CD14-positive monocyte (primary cell): Measurements from ENCODE around the gene ACER1. TPM values are rescaled to one million over a fixed set of nuclear protein-coding genes. Genes with fewer than 3 reads are reported as not detected.
A peak's percentile ranks its signal among the peaks of the same experiment; 100 is the strongest.

Experiments used
- DNase-seq, 3 donors: peaks; one replicate each; pipeline ENCODE4 v3.0.0-alpha.2; 2011 to 2022
- H2AFZ ChIP-seq: 2 replicates; pipeline ENCODE4 v1.6.0; 2012; ENCODE audit warnings: mild to moderate bottlenecking, low read depth, low read length, inconsistent platforms; ENCODE audit not compliant: insufficient read depth, poor library complexity, severe bottlenecking
- H3K27ac ChIP-seq, 2 donors: 1 replicate in 1 of 2; 2 replicates in 1 of 2; pipeline ENCODE4 v1.5.1; 2012 to 2013; ENCODE audit warnings: low read length in 2 of 2, control low read depth in 1 of 2, inconsistent platforms in 1 of 2, low read depth in 1 of 2, mild to moderate bottlenecking in 1 of 2
- H3K27me3 ChIP-seq, 2 donors: one replicate each; pipeline versions ENCODE4 v1.6.0 to v1.6.1; 2011 to 2013; ENCODE audit warnings: low read length in 2 of 2; ENCODE audit not compliant: control insufficient read depth in 2 of 2, insufficient read depth in 2 of 2
- H3K36me3 ChIP-seq, 2 donors: replicated peaks in 1 of 2; 1 replicate in 1 of 2; 2 replicates in 1 of 2; pipeline versions ENCODE4 v1.5.1 to v1.6.1; 2012 to 2013; ENCODE audit warnings: low read length in 2 of 2, control low read depth in 1 of 2, inconsistent platforms in 1 of 2, mild to moderate bottlenecking in 1 of 2; ENCODE audit not compliant: insufficient read depth in 2 of 2, control insufficient read depth in 1 of 2
- H3K4me1 ChIP-seq, 2 donors: 1 replicate in 1 of 2; 2 replicates in 1 of 2; pipeline versions ENCODE4 v1.5.1 to v1.6.1; 2012 to 2013; ENCODE audit warnings: low read length in 2 of 2, control low read depth in 1 of 2, inconsistent platforms in 1 of 2, mild to moderate bottlenecking in 1 of 2, moderate library complexity in 1 of 2; ENCODE audit not compliant: insufficient read depth in 2 of 2, control insufficient read depth in 1 of 2
- H3K4me2 ChIP-seq: replicated peaks from 2 replicates; pipeline ENCODE3; 2012; ENCODE audit warnings: low read length, moderate library complexity, mild to moderate bottlenecking; ENCODE audit not compliant: poor library complexity, severe bottlenecking; ENCODE audit errors: extremely low read depth
- H3K4me3 ChIP-seq, 3 experiments: fragments of 200-600 bp in 1 of 3; sonication (generic) in 1 of 3; replicated peaks in 1 of 3; 1 replicate in 2 of 3; 2 replicates in 1 of 3; pipeline ENCODE4 v1.5.1; 2011 to 2013; ENCODE audit warnings: low read length in 3 of 3, mild to moderate bottlenecking in 3 of 3, control low read depth in 2 of 3, low read depth in 2 of 3, inconsistent platforms in 1 of 3, moderate library complexity in 1 of 3
- H3K79me2 ChIP-seq: 2 replicates; pipeline ENCODE4 v1.6.0; 2012; ENCODE audit warnings: mild to moderate bottlenecking, control low read depth, inconsistent platforms, low read length, moderate library complexity; ENCODE audit not compliant: insufficient read depth
- H3K9ac ChIP-seq: 2 replicates; pipeline ENCODE4 v1.6.0; 2017; ENCODE audit warnings: low read length, mild to moderate bottlenecking; ENCODE audit not compliant: insufficient read depth, poor library complexity, severe bottlenecking
- H3K9me3 ChIP-seq, 2 donors: replicated peaks in 1 of 2; 1 replicate in 1 of 2; 2 replicates in 1 of 2; pipeline versions ENCODE4 v1.5.1 to v1.6.1; 2012 to 2013; ENCODE audit warnings: low read length in 2 of 2, control low read depth in 1 of 2; ENCODE audit not compliant: control insufficient read depth in 1 of 2, insufficient read depth in 1 of 2
- H4K20me1 ChIP-seq: 2 replicates; pipeline ENCODE4 v1.6.0; 2012; ENCODE audit warnings: mild to moderate bottlenecking, low read length, control low read depth, moderate library complexity; ENCODE audit not compliant: insufficient read depth
- H3K27ac Mint-ChIP-seq, 7 donors: one replicate each; pipeline ENCODE4 v1.8.0; 2020; ENCODE audit warnings: mild to moderate bottlenecking in 7 of 7, mixed read lengths in 7 of 7, moderate library complexity in 6 of 7, inconsistent platforms in 2 of 7
- H3K27me3 Mint-ChIP-seq, 3 donors: one replicate each; pipeline ENCODE4 v1.8.0; 2021 to 2022; ENCODE audit warnings: low read depth in 3 of 3, mild to moderate bottlenecking in 3 of 3, mixed read lengths in 3 of 3, moderate library complexity in 3 of 3, inconsistent platforms in 1 of 3
- H3K36me3 Mint-ChIP-seq, 2 donors: one replicate each; pipeline ENCODE4 v1.8.0; 2020; ENCODE audit warnings: mixed read lengths in 2 of 2, inconsistent platforms in 1 of 2, mild to moderate bottlenecking in 1 of 2
- H3K4me1 Mint-ChIP-seq: one replicate; pipeline ENCODE4 v1.8.0; 2020; ENCODE audit warnings: mild to moderate bottlenecking, mixed read lengths
- H3K4me3 Mint-ChIP-seq, 2 donors: one replicate each; pipeline ENCODE4 v1.8.0; 2020; ENCODE audit warnings: mild to moderate bottlenecking in 2 of 2, mixed read lengths in 2 of 2, moderate library complexity in 1 of 2
- H3K9me3 Mint-ChIP-seq, 7 donors: one replicate each; pipeline ENCODE4 v1.8.0; 2020 to 2022; ENCODE audit warnings: mixed read lengths in 7 of 7, mild to moderate bottlenecking in 6 of 7, moderate library complexity in 6 of 7, inconsistent platforms in 2 of 7
- CTCF ChIP-seq: fragments of 200-600 bp; IDR thresholded peaks from one replicate; pipeline ENCODE4 v1.8.0; 2022; ENCODE audit warnings: antibody characterized with exemption, mild to moderate bottlenecking
- WGBS: methylation state at CpG from one replicate; pipeline ENCODE4 v1.1.5; 2013; ENCODE audit warnings: missing lambda C conversion rate; ENCODE audit not compliant: insufficient coverage; 5-methylcytosine and 5-hydroxymethylcytosine counted together
- intact Hi-C, 2 donors: fragments of 100-400 bp; cut with micrococcal nuclease; formaldehyde crosslinking; loops; one replicate each; pipeline versions ENCODE4 v1.15.0 to v1.15.1; 2023
- polyA plus RNA-seq, 3 donors: library from polyadenylated mRNA; depleted of rRNA in 1 of 3; unstranded in 2 of 3; stranded (reverse) in 1 of 3; fragments of 300-500 nt in 2 of 3; fragments of >200 nt in 1 of 3; fragmentation: Illumina TruSeq in 2 of 3; gene quantifications; 1 replicate in 2 of 3; 2 replicates in 1 of 3; pipeline ENCODE4 v1.2.3, GENCODE V29; 2012 to 2021

Gene ACER1
- polyA plus RNA-seq, 3 donors, result not detected

GRCh38 chr19:6374161-6374709, 40.8 kb upstream of the ACER1 start:
- peak overlapping the region; percentile 95 for H3K4me2 ChIP-seq
- Mint-ChIP-seq H3K27me3 (peaks cover 0 to 2% (median 1%) of the 10 kb centered on the region in 3 donors), H3K4me3 (no peak overlapping the region), H3K4me1 (peaks cover 12% of the 10 kb centered on the region), H3K9me3 (no peaks in the 10 kb centered on the region), H3K27ac (peak overlapping the region in 5 of 7 donors; percentile 13 to 98 (median 96)), H3K36me3 (peaks cover 17 to 31% of the 10 kb centered on the region in 2 donors)
- H3K9me3 ChIP-seq, result no peaks in the 10 kb centered on the region
- no peak overlapping the region for H3K4me3 ChIP-seq
- WGBS, result 92% methylated on average over 28 of the region's 29 CpGs
- peaks cover 5 to 20% of the 10 kb centered on the region in 2 donors for H3K36me3 ChIP-seq
- H3K9ac ChIP-seq, result no peak overlapping the region
- no peaks in the 10 kb centered on the region for H4K20me1 ChIP-seq
- no peak for DNase-seq
- no peak for TF ChIP-seq CTCF
- no peaks in the 10 kb centered on the region for H3K27me3 ChIP-seq
- no peak overlapping the region for H2AFZ ChIP-seq
- peak overlapping the region in 1 of 2 donors; percentile 20 for H3K27ac ChIP-seq
- no peaks in the 10 kb centered on the region for H3K79me2 ChIP-seq
- H3K4me1 ChIP-seq, result peaks cover 11 to 14% of the 10 kb centered on the region in 2 donors
- intact Hi-C loops, result loop anchor here (5.0 to 10.0 kb wide), 3 partner anchors 51 to 689 kb away; partner anchors contain the start of genes HSD11B1L (in 1 of the 2), KHSRP (in 1 of the 2) and MICOS13 (in 1 of the 2)

- 54% methylated on average over 4 of the region's 5 CpGs for WGBS
- peaks cover 11 to 14% of the 10 kb centered on the region in 2 donors for H3K4me1 ChIP-seq
- H3K4me3 ChIP-seq, result peak overlapping the region in 2 of 3 experiments; percentile 36 to 69
- Mint-ChIP-seq H3K4me1 (peaks cover 12% of the 10 kb centered on the region), H3K4me3 (peak overlapping the region; percentile 60 to 86), H3K27me3 (peaks cover 0 to 2% (median 2%) of the 10 kb centered on the region in 3 donors), H3K27ac (peak overlapping the region in 6 of 7 donors; percentile 43 to 98 (median 86)), H3K36me3 (peaks cover 16 to 31% of the 10 kb centered on the region in 2 donors), H3K9me3 (no peaks in the 10 kb centered on the region)
- no peak overlapping the region for H2AFZ ChIP-seq
- peak overlapping the region in 1 of 2 donors; percentile 20 for H3K27ac ChIP-seq
- no peak for DNase-seq
- peaks cover 6 to 20% of the 10 kb centered on the region in 2 donors for H3K36me3 ChIP-seq
- H3K9ac ChIP-seq, result no peak overlapping the region
- H3K4me2 ChIP-seq, result peak overlapping the region; percentile 95
- H3K9me3 ChIP-seq, result no peaks in the 10 kb centered on the region
- no peaks in the 10 kb centered on the region for H3K27me3 ChIP-seq
- H4K20me1 ChIP-seq, result no peaks in the 10 kb centered on the region
- TF ChIP-seq CTCF, result no peak
- intact Hi-C loops, result loop anchor here (2.0 to 10.0 kb wide), 4 partner anchors 19 to 689 kb away; partner anchors contain the start of genes GTF2F1 (in 1 of the 2), HSD11B1L (in 1 of the 2), KHSRP (in 1 of the 2) and MICOS13 (in 1 of the 2)
- H3K79me2 ChIP-seq, result no peaks in the 10 kb centered on the region
Observed at GRCh38 chr19:6373813-6374108, 40.3 kb upstream of the ACER1 start.
